ENCODE results near the gene PABPC3. TPM values are rescaled to one million over a fixed set of nuclear protein-coding genes. Genes with fewer than 3 reads are reported as not detected.

PABPC3 gene
- total RNA-seq, 1 donor from 2014 or later, result 0.18 TPM

DNA sequence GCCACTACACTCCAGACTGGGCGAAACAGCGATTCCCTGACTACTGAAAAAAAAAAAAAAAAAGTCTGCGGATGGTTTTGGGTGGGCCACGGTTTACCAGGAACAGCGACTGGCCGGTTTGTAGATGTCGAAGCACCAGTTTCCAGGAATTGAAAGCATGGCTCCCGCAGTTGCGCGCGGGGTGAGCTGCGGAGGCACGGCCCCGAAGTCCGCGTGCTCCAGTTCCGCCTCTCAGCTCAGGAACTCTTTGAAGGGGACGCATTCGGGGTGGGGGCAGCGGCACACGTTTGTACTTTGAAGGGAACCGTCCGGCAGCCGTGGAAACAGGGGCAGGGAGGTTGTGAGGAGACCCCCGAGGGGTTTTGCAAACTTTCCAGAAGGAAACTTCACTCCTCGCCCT is 27.1 kb upstream of the PABPC3 start:
- Histone ChIP-seq H3K27ac (no peak overlapping the region), H3K36me3 (no peaks in the 10 kb centered on the region), H3K27me3 (ENCODE audit: low read depth) (peaks cover 18% of the 10 kb centered on the region), H3K4me1 (no peaks in the 10 kb centered on the region), H3K9me3 (no peaks in the 10 kb centered on the region), H3K4me3 (no peak overlapping the region)
- intact Hi-C loops (cut with DNase I), result no loop called here
- no peak for ATAC-seq
- TF ChIP-seq, protein P1, sequence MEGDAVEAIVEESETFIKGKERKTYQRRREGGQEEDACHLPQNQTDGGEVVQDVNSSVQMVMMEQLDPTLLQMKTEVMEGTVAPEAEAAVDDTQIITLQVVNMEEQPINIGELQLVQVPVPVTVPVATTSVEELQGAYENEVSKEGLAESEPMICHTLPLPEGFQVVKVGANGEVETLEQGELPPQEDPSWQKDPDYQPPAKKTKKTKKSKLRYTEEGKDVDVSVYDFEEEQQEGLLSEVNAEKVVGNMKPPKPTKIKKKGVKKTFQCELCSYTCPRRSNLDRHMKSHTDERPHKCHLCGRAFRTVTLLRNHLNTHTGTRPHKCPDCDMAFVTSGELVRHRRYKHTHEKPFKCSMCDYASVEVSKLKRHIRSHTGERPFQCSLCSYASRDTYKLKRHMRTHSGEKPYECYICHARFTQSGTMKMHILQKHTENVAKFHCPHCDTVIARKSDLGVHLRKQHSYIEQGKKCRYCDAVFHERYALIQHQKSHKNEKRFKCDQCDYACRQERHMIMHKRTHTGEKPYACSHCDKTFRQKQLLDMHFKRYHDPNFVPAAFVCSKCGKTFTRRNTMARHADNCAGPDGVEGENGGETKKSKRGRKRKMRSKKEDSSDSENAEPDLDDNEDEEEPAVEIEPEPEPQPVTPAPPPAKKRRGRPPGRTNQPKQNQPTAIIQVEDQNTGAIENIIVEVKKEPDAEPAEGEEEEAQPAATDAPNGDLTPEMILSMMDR (IDR thresholded peaks at IDR 0.05), result no peak
- DNase-seq, result no peak

DNA sequence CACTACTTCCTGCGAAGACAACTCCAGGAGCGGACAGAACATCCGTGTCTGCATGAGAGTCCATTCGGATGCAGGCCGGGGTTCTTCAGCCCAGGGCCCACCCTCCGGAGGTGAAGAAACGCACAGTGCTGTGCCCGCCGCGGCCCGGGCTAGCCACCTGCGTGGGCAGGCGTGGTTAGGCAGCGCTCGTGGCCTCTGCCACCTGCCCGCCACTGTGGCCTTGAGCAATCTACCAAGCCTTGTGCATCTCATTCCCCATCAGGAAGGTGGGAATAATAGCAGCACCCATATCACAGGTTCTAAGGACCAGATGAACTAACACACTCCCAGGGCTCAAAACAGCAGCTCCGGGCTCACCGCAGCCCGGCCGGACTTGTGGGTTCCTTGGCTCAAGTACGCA is 26.7 kb upstream of the PABPC3 start:
- no peak for DNase-seq
- Histone ChIP-seq H3K27ac (no peak overlapping the region), H3K4me1 (no peaks in the 10 kb centered on the region), H3K36me3 (no peaks in the 10 kb centered on the region), H3K9me3 (no peaks in the 10 kb centered on the region), H3K4me3 (no peak overlapping the region), H3K27me3 (ENCODE audit: low read depth) (peaks cover 18% of the 10 kb centered on the region)
- TF ChIP-seq, protein P1 (IDR thresholded peaks at IDR 0.05), result no peak
- ATAC-seq, result peak in 1 of 2 donors; percentile 37
- intact Hi-C loops (cut with DNase I), result no loop called here

DNA sequence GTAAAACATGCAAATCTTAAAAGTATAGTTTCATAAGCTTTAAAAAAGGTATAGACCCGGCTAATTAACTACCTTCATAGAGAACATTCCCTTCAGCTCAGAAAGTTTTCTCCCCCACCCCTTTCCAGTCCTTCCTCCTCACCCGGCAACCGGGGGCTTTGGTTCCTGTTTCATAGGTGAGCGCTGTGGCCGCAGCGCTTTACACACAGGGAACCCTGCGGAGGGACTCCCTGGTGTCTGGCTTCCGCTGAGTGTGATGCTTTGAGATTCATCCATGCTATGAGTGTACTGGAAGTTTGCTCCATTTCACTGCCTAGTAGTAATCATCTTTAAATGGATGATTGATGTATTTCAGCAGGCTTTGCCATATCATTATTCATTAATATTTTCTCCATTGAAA is 26.0 kb upstream of the PABPC3 start:
- Histone ChIP-seq H3K27ac (no peak overlapping the region), H3K27me3 (ENCODE audit: low read depth) (peaks cover 18% of the 10 kb centered on the region), H3K9me3 (no peaks in the 10 kb centered on the region), H3K4me1 (no peaks in the 10 kb centered on the region), H3K36me3 (no peaks in the 10 kb centered on the region), H3K4me3 (no peak overlapping the region)
- ATAC-seq (no peak), DNase-seq (no peak)
- TF ChIP-seq, protein P1 (IDR thresholded peaks at IDR 0.05), result no peak
- intact Hi-C loops (cut with DNase I), result no loop called here

DNA sequence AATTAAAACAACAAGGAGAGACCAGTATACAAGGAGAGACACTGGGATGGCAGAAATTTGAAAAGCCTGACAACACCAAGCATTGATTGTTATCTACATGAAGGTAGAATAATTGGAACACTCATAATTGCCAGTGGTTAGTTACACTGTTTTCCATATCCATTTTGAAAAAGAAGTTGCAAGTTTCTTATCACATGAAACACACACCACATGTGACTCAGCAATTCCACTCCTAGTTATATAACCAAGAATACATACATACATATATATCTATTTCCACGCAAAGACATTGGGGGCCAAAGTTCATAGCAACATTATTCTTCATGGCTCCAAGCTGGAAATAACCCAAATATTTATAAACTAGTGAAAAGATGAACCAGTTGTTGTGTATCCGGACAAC is 15.2 kb upstream of the PABPC3 start:
- no peak overlapping the region for H3K27ac ChIP-seq
- ATAC-seq (no peak), DNase-seq (no peak)
- intact Hi-C loops (cut with DNase I), result no loop called here
- no peaks in the 10 kb centered on the region for H3K4me1 ChIP-seq
- H3K9me3 ChIP-seq, result no peaks in the 10 kb centered on the region
- H3K4me3 ChIP-seq, result no peak overlapping the region
- no peaks in the 10 kb centered on the region for H3K27me3 ChIP-seq (ENCODE audit: low read depth)
- no peaks in the 10 kb centered on the region for H3K36me3 ChIP-seq
- TF ChIP-seq, protein P1 (IDR thresholded peaks at IDR 0.05), result no peak

DNA sequence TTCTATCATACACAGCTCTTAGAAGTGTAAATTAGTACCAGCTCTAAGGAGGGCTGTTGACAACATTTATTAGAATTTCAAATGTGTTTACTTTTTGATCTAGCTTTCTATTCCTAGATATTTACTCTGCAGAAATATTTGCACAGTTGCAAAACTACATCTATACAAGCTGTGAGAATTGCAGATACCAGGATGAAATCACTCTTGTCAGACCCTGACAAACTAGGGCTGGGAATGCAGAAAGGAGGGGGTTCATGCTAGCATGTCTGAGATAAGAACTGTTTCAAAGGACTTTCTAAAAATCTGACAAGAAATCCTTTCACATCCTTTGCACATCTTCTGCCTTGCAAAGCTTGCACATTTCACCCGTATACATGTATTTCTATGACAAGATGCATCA is 11.8 kb upstream of the PABPC3 start:
- Histone ChIP-seq H3K4me1 (no peaks in the 10 kb centered on the region), H3K36me3 (no peaks in the 10 kb centered on the region), H3K27me3 (ENCODE audit: low read depth) (no peaks in the 10 kb centered on the region), H3K4me3 (no peak overlapping the region), H3K27ac (no peak overlapping the region), H3K9me3 (no peaks in the 10 kb centered on the region)
- DNase-seq (no peak), ATAC-seq (no peak)
- TF ChIP-seq, protein P1 (IDR thresholded peaks at IDR 0.05), result no peak
- intact Hi-C loops (cut with DNase I), result no loop called here

Measured in lower lobe of right lung (tissue), 2 donors.